Lower leg skin (tissue), 3 donors: ENCODE results near the gene PPP2R5B.

ENCODE experiments used
- CTCF ChIP-seq, 3 donors: fragments of 450-650 bp; IDR thresholded peaks; one replicate each; pipeline ENCODE4 v1.5.1; 2016; ENCODE audit warnings: antibody characterized with exemption in 3 of 3, mild to moderate bottlenecking in 3 of 3, moderate library complexity in 2 of 3
- POLR2A ChIP-seq, 2 donors: fragments of 450-650 bp; IDR thresholded peaks; one replicate each; pipeline ENCODE4 v1.6.1; 2016 to 2017; ENCODE audit warnings: antibody characterized with exemption in 2 of 2, mild to moderate bottlenecking in 1 of 2, moderate library complexity in 1 of 2

- no peak for TF ChIP-seq CTCF (IDR thresholded peaks at IDR 0.05)
- TF ChIP-seq POLR2A (IDR thresholded peaks at IDR 0.05), result no peak
These were observed 38.7 kb downstream of the PPP2R5B start for GRCh38 chr11:64963072-64963631.
